HEK293 (cell line): Measurements from ENCODE around the gene CEP120.

Experiments
- CTCF ChIA-PET: fragments of 350-600 bp; formaldehyde crosslinking; extraction: SDS; loops from one replicate; lab custom pipeline; 2021; ENCODE audit warnings: antibody characterized with exemption; lab: Yijun Ruan, JAX
- POLR2A ChIA-PET: fragments of 300-600 bp; formaldehyde crosslinking; extraction: SDS; loops from one replicate; lab custom pipeline; 2020; ENCODE audit warnings: antibody characterized with exemption, inconsistent platforms; lab: Yijun Ruan, JAX
- H3K27ac ChIP-seq: fragments of 200-500 bp; sonication (Bioruptor generic); 2 replicates; pipeline ENCODE4 v1.5.1; 2014; ENCODE audit warnings: low read depth, low read length, control low read depth, inconsistent platforms; ENCODE audit errors: extremely low read depth
- H3K36me3 ChIP-seq, 2 experiments: fragments of 200-500 bp in 1 of 2; sonication (Bioruptor generic) in 1 of 2; 1 replicate in 1 of 2; 2 replicates in 1 of 2; pipeline ENCODE4 v1.5.1; 2014 to 2017; ENCODE audit warnings: inconsistent platforms in 2 of 2, low read length in 2 of 2; ENCODE audit not compliant: control insufficient read depth in 2 of 2, insufficient read depth in 1 of 2
- H3K4me1 ChIP-seq: fragments of 200-500 bp; sonication (Bioruptor generic); 2 replicates; pipeline ENCODE4 v1.5.1; 2014; ENCODE audit warnings: mild to moderate bottlenecking, low read length, inconsistent platforms; ENCODE audit not compliant: control insufficient read depth, insufficient read depth
- H3K4me3 ChIP-seq: 2 replicates; pipeline ENCODE4 v1.5.1; 2011; ENCODE audit warnings: low read depth, mild to moderate bottlenecking, control low read depth, low read length, moderate library complexity
- H3K9me3 ChIP-seq: fragments of 200-500 bp; sonication (Bioruptor generic); 2 replicates; pipeline ENCODE4 v1.5.1; 2014; ENCODE audit warnings: low read depth, low read length, inconsistent platforms; ENCODE audit not compliant: control insufficient read depth, insufficient read depth
- BCL11B ChIP-seq: fragments of 450-650 bp; formaldehyde crosslinking; IDR thresholded peaks from 2 replicates; pipeline ENCODE4 v1.5.1; 2016; ENCODE audit warnings: low read depth, missing biosample characterization, missing genetic modification characterization
- GFI1B ChIP-seq: fragments of 450-650 bp; formaldehyde crosslinking; IDR thresholded peaks from 2 replicates; pipeline ENCODE4 v1.5.1; 2016; ENCODE audit warnings: missing biosample characterization, missing genetic modification characterization
- KLF16 ChIP-seq: fragments of 450-650 bp; formaldehyde crosslinking; IDR thresholded peaks from 2 replicates; pipeline ENCODE4 v1.5.1; 2017; ENCODE audit warnings: missing biosample characterization, missing genetic modification characterization
- KLF8 ChIP-seq: fragments of 450-650 bp; formaldehyde crosslinking; IDR thresholded peaks from 2 replicates; pipeline ENCODE4 v1.5.1; 2016; ENCODE audit warnings: missing biosample characterization, missing genetic modification characterization
- ZBTB20 ChIP-seq: fragments of 450-650 bp; formaldehyde crosslinking; IDR thresholded peaks from 2 replicates; pipeline ENCODE4 v1.5.1; 2016; ENCODE audit warnings: missing biosample characterization, missing genetic modification characterization
- ZNF132 ChIP-seq: fragments of 450-650 bp; formaldehyde crosslinking; IDR thresholded peaks from 2 replicates; pipeline ENCODE4 v1.5.1; 2017; ENCODE audit warnings: missing biosample characterization, missing genetic modification characterization, borderline replicate concordance
- ZNF133 ChIP-seq: fragments of 450-650 bp; formaldehyde crosslinking; IDR thresholded peaks from 2 replicates; pipeline ENCODE4 v1.5.1; 2016; ENCODE audit warnings: missing biosample characterization, missing genetic modification characterization
- ZNF211 ChIP-seq: fragments of 450-650 bp; formaldehyde crosslinking; IDR thresholded peaks from 2 replicates; pipeline ENCODE4 v1.5.1; 2016; ENCODE audit warnings: low read depth, missing biosample characterization, missing genetic modification characterization
- ZNF324 ChIP-seq: fragments of 450-650 bp; formaldehyde crosslinking; IDR thresholded peaks from 2 replicates; pipeline ENCODE4 v1.5.1; 2016; ENCODE audit warnings: missing biosample characterization, missing genetic modification characterization
- ZNF544 ChIP-seq: fragments of 450-650 bp; formaldehyde crosslinking; IDR thresholded peaks from 2 replicates; pipeline ENCODE4 v1.5.0; 2017; ENCODE audit warnings: missing biosample characterization, missing genetic modification characterization
- ZNF549 ChIP-seq: fragments of 450-650 bp; IDR thresholded peaks from 2 replicates; pipeline ENCODE4 v1.5.1; 2018; ENCODE audit warnings: missing biosample characterization, missing genetic modification characterization, mild to moderate bottlenecking, inconsistent platforms, moderate library complexity
- ZNF558 ChIP-seq: fragments of 450-650 bp; formaldehyde crosslinking; IDR thresholded peaks from 2 replicates; pipeline ENCODE4 v1.5.1; 2016; ENCODE audit warnings: missing biosample characterization, missing genetic modification characterization
- ZNF561 ChIP-seq: fragments of 450-650 bp; IDR thresholded peaks from 2 replicates; pipeline ENCODE4 v1.5.1; 2018; ENCODE audit warnings: missing biosample characterization, missing genetic modification characterization, borderline replicate concordance
- ZNF626 ChIP-seq: fragments of 450-650 bp; sonication (Bioruptor Pico); formaldehyde crosslinking; IDR thresholded peaks from 2 replicates; pipeline ENCODE4 v1.5.1; 2018; ENCODE audit warnings: missing biosample characterization, missing genetic modification characterization, inconsistent platforms
- ZNF660 ChIP-seq: fragments of 450-650 bp; IDR thresholded peaks from 2 replicates; pipeline ENCODE4 v1.5.1; 2018; ENCODE audit warnings: missing biosample characterization, mild to moderate bottlenecking, missing genetic modification characterization
- ZNF677 ChIP-seq: fragments of 450-650 bp; IDR thresholded peaks from 2 replicates; pipeline ENCODE4 v1.5.0; 2018; ENCODE audit warnings: missing biosample characterization, mild to moderate bottlenecking, missing genetic modification characterization, moderate library complexity
- ZNF76 ChIP-seq: fragments of 450-650 bp; formaldehyde crosslinking; IDR thresholded peaks from 2 replicates; pipeline ENCODE4; 2016; ENCODE audit warnings: low read depth, missing biosample characterization, missing genetic modification characterization, borderline replicate concordance
- ZSCAN30 ChIP-seq: fragments of 450-650 bp; IDR thresholded peaks from 2 replicates; pipeline ENCODE4 v1.5.1; 2018; ENCODE audit warnings: missing biosample characterization, mild to moderate bottlenecking, missing genetic modification characterization, moderate library complexity
- TF ChIP-seq, protein P1 (sequence below): fragments of 450-650 bp; IDR thresholded peaks from 2 replicates; pipeline ENCODE4 v1.5.1; 2018; ENCODE audit warnings: missing biosample characterization, mild to moderate bottlenecking, missing genetic modification characterization
- TF ChIP-seq, protein P2 (sequence below): fragments of 450-650 bp; formaldehyde crosslinking; IDR thresholded peaks from 2 replicates; pipeline ENCODE4 v1.5.1; 2016; ENCODE audit warnings: missing biosample characterization, missing genetic modification characterization
- TF ChIP-seq, protein P3 (sequence below): fragments of 450-650 bp; formaldehyde crosslinking; IDR thresholded peaks from 2 replicates; pipeline ENCODE4 v1.5.1; 2016; ENCODE audit warnings: missing biosample characterization, missing genetic modification characterization
- TF ChIP-seq, protein P4 (sequence below): fragments of 450-650 bp; formaldehyde crosslinking; IDR thresholded peaks from 2 replicates; pipeline ENCODE4 v1.5.1; 2016; ENCODE audit warnings: missing biosample characterization, missing genetic modification characterization, low read depth

The CEP120 gene

DNA sequence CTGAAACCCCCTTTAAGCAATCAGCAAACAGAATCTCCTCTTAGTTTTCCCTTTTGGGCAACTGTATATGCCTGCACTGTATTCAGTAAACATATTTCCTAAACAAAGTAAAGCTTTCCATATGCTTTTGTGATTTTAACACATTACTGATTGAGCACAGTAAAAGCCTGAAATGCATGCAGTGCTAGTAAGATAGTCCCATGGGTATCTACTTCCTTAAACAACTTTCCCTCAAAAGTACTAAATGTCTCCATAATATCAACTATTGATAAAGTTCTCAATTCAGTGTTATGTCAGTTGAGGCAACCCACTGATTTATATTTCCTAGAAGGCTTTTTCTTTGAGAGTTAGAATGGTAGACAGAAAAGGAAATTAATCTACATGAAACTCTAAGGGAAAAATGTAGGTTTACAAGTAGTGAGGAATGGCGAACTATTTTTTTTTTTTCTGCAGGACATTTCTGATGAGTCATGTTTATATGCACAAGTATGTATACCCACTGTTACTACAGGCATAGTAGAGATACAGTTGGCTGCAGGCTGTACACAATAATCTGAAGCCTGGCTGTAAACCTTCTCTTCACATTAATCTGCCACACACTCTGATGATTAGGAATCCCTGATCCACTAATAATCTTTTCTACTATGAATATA is 31.2 kb upstream of the CEP120 start:
- POLR2A ChIA-PET: no interaction called here

DNA sequence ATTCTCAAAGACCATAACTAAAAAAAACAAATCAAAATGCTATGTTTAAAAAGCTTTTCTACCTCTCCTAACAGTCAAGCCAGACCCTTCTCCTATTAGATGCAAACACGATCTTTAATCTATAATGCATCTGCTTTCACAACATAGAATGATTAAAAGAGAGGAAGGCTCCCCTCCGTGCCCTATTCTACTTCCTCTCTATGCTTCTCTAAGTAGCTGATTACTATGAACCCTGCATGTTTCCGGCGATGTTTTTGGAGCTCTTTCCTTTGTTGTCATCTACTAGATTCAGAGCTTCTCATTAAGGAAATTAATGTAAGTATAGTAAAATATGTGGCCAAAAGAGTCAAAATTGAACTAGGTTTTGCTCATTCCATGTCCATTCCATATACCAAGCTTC is 29.2 kb upstream of the CEP120 start:
- ChIA-PET POLR2A (interaction anchor here (1.1 kb wide), 1 partner anchor 29 kb away, joined by 5 read pairs; the partner anchor contains the start of gene CEP120), CTCF (interaction anchor here (0.7 kb wide), 1 partner anchor 151 kb away, joined by 3 read pairs; no protein-coding TSS in a partner anchor)
- TF ChIP-seq ZNF132: no peak
- TF ChIP-seq, all 188 proteins: peak for 0

More for the DNA sequence above, 31.2 kb upstream of the CEP120 start:
- CTCF ChIA-PET: no interaction called here
- Histone ChIP-seq H3K36me3 (no peaks in the 10 kb centered on the region), H3K4me3 (no peak overlapping the region), H3K4me1 (no peaks in the 10 kb centered on the region), H3K9me3 (no peaks in the 10 kb centered on the region), H3K27ac (no peak overlapping the region)
- no peak for TF ChIP-seq ZNF626 (tag by site-specific recombination)

DNA sequence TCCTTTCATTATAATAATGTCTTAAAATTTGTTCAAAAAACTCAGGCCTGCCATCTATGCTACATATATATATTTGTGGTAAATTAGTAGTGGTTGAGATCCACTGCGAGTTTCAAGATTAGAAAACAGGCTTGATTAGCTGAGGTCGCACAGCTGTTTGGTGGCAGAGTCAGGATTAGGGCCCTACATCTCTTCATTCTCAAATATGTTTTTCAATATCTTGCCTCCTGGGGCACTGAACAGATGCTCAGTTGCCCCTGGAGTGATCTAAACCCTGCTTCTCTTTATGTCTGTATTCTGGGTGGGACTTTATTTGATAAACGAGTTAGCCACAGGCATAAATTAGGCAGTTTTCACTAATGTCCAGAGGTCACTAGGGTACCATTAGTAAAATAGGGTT is 27.8 kb upstream of the CEP120 start:
- POLR2A ChIA-PET: no interaction called here

More for the DNA sequence above, 29.2 kb upstream of the CEP120 start:
- no peak overlapping the region for H3K4me3 ChIP-seq
- H3K4me1 ChIP-seq: no peaks in the 10 kb centered on the region
- no peaks in the 10 kb centered on the region for H3K9me3 ChIP-seq
- H3K36me3 ChIP-seq: no peaks in the 10 kb centered on the region
- H3K27ac ChIP-seq: no peak overlapping the region

DNA sequence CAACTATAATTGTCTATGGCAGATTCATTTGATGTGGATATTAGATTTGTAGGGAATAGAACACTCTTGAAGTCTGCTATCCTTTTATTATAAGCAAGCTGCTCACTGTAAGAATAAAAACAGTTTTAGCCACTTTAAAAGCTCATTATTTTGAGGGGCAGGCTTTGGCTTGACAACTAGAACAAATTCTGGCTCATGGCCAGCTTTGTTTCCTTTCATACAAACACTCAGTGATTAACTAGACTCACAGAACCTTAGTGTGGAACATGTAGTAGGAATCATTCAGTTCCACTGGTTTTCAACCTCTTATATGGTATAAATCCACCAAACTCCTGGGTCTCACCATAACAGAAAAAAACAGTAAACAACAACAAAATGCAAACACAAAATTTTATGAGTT is 27.4 kb upstream of the CEP120 start:
- CTCF ChIA-PET: no interaction called here
- TF ChIP-seq ZNF558 (tag by site-specific recombination) (no peak), ZNF544 (tag by site-specific recombination) (0 out of 2 replicates have a peak, but pooled peaks have one; percentile 39), ZNF76 (tag by site-specific recombination) (no peak), BCL11B (no peak), ZNF660 (tag by site-specific recombination) (peak; percentile 85), KLF8 (tag by site-specific recombination) (no peak), GFI1B (tag by site-specific recombination) (no peak), ZNF677 (tag by site-specific recombination) (no peak), ZNF549 (tag by site-specific recombination) (no peak), ZNF133 (tag by site-specific recombination) (no peak), ZNF324 (tag by site-specific recombination) (no peak)
- TF ChIP-seq, protein P1, sequence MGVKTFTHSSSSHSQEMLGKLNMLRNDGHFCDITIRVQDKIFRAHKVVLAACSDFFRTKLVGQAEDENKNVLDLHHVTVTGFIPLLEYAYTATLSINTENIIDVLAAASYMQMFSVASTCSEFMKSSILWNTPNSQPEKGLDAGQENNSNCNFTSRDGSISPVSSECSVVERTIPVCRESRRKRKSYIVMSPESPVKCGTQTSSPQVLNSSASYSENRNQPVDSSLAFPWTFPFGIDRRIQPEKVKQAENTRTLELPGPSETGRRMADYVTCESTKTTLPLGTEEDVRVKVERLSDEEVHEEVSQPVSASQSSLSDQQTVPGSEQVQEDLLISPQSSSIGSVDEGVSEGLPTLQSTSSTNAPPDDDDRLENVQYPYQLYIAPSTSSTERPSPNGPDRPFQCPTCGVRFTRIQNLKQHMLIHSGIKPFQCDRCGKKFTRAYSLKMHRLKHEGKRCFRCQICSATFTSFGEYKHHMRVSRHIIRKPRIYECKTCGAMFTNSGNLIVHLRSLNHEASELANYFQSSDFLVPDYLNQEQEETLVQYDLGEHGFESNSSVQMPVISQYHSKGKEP (tag by site-specific recombination): 0 out of 2 replicates have a peak, but pooled peaks have one; percentile 30
- TF ChIP-seq, protein P2, sequence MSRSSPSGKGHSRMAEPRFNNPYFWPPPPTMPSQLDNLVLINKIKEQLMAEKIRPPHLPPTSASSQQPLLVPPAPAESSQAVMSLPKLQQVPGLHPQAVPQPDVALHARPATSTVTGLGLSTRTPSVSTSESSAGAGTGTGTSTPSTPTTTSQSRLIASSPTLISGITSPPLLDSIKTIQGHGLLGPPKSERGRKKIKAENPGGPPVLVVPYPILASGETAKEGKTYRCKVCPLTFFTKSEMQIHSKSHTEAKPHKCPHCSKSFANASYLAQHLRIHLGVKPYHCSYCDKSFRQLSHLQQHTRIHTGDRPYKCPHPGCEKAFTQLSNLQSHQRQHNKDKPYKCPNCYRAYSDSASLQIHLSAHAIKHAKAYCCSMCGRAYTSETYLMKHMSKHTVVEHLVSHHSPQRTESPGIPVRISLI (tag by site-specific recombination): no peak

More for the DNA sequence above, 27.8 kb upstream of the CEP120 start:
- CTCF ChIA-PET: no interaction called here
- Histone ChIP-seq H3K9me3 (no peaks in the 10 kb centered on the region), H3K36me3 (no peaks in the 10 kb centered on the region), H3K27ac (no peak overlapping the region), H3K4me3 (no peak overlapping the region), H3K4me1 (no peaks in the 10 kb centered on the region)
- TF ChIP-seq ZSCAN30 (tag by site-specific recombination): no peak
- TF ChIP-seq, protein P3, sequence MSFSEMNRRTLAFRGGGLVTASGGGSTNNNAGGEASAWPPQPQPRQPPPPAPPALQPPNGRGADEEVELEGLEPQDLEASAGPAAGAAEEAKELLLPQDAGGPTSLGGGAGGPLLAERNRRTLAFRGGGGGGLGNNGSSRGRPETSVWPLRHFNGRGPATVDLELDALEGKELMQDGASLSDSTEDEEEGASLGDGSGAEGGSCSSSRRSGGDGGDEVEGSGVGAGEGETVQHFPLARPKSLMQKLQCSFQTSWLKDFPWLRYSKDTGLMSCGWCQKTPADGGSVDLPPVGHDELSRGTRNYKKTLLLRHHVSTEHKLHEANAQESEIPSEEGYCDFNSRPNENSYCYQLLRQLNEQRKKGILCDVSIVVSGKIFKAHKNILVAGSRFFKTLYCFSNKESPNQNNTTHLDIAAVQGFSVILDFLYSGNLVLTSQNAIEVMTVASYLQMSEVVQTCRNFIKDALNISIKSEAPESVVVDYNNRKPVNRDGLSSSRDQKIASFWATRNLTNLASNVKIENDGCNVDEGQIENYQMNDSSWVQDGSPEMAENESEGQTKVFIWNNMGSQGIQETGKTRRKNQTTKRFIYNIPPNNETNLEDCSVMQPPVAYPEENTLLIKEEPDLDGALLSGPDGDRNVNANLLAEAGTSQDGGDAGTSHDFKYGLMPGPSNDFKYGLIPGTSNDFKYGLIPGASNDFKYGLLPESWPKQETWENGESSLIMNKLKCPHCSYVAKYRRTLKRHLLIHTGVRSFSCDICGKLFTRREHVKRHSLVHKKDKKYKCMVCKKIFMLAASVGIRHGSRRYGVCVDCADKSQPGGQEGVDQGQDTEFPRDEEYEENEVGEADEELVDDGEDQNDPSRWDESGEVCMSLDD (tag by site-specific recombination): no peak
- TF ChIP-seq ZNF211 (tag by site-specific recombination): no peak
- no peak for TF ChIP-seq KLF8 (tag by site-specific recombination)
- no peak for TF ChIP-seq ZNF561
- TF ChIP-seq, protein P4, sequence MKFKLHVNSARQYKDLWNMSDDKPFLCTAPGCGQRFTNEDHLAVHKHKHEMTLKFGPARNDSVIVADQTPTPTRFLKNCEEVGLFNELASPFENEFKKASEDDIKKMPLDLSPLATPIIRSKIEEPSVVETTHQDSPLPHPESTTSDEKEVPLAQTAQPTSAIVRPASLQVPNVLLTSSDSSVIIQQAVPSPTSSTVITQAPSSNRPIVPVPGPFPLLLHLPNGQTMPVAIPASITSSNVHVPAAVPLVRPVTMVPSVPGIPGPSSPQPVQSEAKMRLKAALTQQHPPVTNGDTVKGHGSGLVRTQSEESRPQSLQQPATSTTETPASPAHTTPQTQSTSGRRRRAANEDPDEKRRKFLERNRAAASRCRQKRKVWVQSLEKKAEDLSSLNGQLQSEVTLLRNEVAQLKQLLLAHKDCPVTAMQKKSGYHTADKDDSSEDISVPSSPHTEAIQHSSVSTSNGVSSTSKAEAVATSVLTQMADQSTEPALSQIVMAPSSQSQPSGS (tag by site-specific recombination): no peak
- TF ChIP-seq ZBTB20 (tag by site-specific recombination): no peak
- no peak for TF ChIP-seq KLF16 (tag by site-specific recombination)

More for the DNA sequence above, 27.4 kb upstream of the CEP120 start:
- H3K4me3 ChIP-seq: no peak overlapping the region
- H3K36me3 ChIP-seq: no peaks in the 10 kb centered on the region
- POLR2A ChIA-PET: no interaction called here
- H3K9me3 ChIP-seq: no peaks in the 10 kb centered on the region
- H3K27ac ChIP-seq: no peak overlapping the region
- H3K4me1 ChIP-seq: no peaks in the 10 kb centered on the region
